ENCODE measurements around the gene SSC5D. TPM values are rescaled to one million over a fixed set of nuclear protein-coding genes. Genes with fewer than 3 reads are reported as not detected.
A peak's percentile ranks its signal among the peaks of the same experiment; 100 is the strongest.

SSC5D gene
- total and polyA plus RNA-seq, 10 donors: 0.61 to 30.6 (median 16.2) TPM

DNA sequence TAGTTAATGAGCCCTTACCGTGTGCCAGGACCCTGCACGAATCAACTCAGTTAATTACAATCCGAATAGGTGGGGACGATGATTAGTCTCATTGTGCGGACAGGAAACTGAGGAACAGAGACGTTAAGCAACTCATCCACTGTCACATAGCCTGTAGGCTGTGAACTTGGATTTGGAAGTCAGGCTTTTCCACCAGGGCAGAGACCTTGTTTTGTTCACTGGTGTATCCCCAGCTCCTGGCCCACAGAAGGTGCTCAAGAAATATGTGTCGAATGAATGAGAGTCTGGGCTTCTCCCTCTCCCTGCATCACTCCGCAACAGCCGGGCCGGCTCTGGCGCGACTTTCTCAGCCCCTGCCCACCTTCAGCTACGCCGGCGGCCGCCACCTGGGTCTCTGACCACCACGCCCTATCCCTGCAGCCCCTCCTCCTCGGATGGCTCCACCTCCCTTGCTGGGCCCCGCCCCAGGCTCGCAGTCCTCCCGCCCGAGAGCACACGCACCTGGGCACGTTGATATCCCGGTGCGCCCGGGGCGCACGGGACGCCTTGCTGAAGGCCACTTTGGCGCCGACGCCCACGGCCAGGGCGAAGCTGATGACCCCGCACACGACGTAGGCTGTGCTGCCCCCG, 46.4 kb upstream of the SSC5D start:
- Histone ChIP-seq H3K27ac (no peak overlapping the region), H3K4me1 (peaks cover 11 to 35% (median 26%) of the 10 kb centered on the region in 6 donors), H3K36me3 (no peaks in the 10 kb centered on the region), H3K4me3 (peak overlapping the region in 1 of 8 donors; percentile 49), H3K9me3 (no peaks in the 10 kb centered on the region), H3K27me3 (replicated peaks in 1 of 7) (peaks cover 7 to 100% (median 82%) of the 10 kb centered on the region in 7 donors)
- 2 to 18% (median 4%) methylated on average over 5 to 39 of the region's 39 CpGs for WGBS, 5 donors
- intact Hi-C loops (cut with DNase I; ENCODE audit: low total_unique reads): no loop called here
- no peak for DNase-seq
- no peak for TF ChIP-seq POLR2AphosphoS5 (IDR thresholded peaks at IDR 0.05)
- TF ChIP-seq, protein P1, sequence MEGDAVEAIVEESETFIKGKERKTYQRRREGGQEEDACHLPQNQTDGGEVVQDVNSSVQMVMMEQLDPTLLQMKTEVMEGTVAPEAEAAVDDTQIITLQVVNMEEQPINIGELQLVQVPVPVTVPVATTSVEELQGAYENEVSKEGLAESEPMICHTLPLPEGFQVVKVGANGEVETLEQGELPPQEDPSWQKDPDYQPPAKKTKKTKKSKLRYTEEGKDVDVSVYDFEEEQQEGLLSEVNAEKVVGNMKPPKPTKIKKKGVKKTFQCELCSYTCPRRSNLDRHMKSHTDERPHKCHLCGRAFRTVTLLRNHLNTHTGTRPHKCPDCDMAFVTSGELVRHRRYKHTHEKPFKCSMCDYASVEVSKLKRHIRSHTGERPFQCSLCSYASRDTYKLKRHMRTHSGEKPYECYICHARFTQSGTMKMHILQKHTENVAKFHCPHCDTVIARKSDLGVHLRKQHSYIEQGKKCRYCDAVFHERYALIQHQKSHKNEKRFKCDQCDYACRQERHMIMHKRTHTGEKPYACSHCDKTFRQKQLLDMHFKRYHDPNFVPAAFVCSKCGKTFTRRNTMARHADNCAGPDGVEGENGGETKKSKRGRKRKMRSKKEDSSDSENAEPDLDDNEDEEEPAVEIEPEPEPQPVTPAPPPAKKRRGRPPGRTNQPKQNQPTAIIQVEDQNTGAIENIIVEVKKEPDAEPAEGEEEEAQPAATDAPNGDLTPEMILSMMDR (IDR thresholded peaks at IDR 0.05 in 8 of 11, conservative IDR thresholded peaks at IDR 0.05 in 3 of 11): no peak
- no peak for TF ChIP-seq POLR2A (IDR thresholded peaks at IDR 0.05)

DNA sequence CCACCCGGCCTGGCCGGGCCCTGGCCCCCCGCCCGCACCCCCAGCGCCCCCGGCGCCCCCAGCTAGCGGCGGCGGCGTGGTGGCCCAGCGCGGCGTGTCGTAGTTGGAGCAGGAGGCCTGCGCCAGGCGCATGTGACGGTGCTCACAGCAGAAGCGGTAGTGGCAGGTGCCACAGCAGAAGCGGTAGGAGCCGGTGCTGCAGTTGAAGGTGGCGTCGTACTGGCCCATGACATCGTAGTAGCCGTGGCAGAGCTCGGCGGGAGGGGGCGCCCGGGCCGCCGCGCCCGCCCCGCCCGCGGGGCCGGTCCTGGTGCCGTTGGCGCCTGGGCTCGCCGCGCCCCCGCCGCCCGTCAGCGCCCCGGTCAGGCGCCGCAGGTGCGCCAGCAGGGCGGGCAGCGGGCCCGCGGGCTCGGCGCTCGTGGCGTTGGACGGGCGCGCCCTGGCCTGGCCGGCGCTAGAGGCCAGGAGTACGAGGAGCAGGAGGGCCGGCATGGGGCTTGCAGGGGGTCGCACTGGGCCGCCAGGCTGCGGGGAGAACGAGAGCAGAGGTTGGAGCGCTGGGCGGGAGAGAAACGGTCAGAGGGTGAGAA, 45.8 kb upstream of the SSC5D start:
- TF ChIP-seq, protein P1 (IDR thresholded peaks at IDR 0.05 in 8 of 11, conservative IDR thresholded peaks at IDR 0.05 in 3 of 11): no peak
- TF ChIP-seq POLR2AphosphoS5 (IDR thresholded peaks at IDR 0.05) (no peak), POLR2A (IDR thresholded peaks at IDR 0.05) (no peak)
- Histone ChIP-seq H3K36me3 (no peaks in the 10 kb centered on the region), H3K27me3 (replicated peaks in 1 of 7) (peaks cover 7 to 100% (median 75%) of the 10 kb centered on the region in 7 donors), H3K4me1 (peaks cover 11 to 35% (median 26%) of the 10 kb centered on the region in 6 donors), H3K4me3 (peak overlapping the region in 1 of 8 donors; percentile 49), H3K9me3 (no peaks in the 10 kb centered on the region), H3K27ac (no peak overlapping the region)
- intact Hi-C loops (cut with DNase I; ENCODE audit: low total_unique reads): no loop called here
- whole genome bisulfite sequencing, 5 donors: 1 to 4% (median 2%) methylated on average over 14 to 72 of the region's 72 CpGs
- DNase-seq: no peak

DNA sequence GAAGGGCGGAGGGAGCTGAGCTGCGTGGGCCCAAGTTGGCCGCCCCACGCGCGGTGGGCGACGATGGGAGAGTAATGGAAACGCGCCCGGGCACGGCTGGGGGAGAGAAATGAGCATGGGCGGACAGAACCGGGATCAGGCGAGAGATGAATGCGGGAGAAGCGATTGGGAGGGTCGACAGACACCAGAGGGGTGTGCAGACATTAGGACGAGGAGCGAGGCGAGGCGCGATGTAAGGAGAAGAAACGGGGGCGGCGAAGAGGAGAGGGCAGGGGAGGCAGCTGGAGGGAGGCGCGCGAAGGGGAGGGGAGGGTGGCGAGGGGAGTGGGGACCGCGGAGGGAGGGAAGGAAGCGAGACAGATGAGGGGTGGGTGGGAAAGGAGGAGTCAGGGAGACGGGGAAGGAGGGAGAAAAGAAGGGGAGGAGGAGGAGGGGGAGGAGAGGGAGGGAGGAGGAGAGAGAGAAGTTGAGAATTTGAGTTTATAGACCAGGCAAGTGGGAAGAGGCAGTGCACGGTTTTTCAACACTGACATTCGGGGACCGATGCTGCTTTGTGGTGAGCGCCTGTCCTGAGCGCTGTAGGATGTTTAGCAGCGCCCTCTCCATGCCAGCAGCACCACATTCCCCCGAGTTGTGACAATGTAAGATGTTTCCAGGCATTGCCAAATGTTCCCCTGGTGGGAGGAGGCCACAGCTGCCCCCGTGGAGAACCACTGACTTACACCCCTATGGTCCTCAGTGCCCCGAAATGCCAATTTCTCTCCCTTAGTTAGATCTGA, 45.0 kb upstream of the SSC5D start, which contains the start of gene SHISA7:
TSS of gene SHISA7 (minus strand) at position 256 of the 779 bp plus-strand sequence. CDS start 437 bp downstream, outside the sequence.
- Histone ChIP-seq H3K27ac (no peak within 1 kb of the TSS), H3K4me1 (peaks cover 11 to 35% (median 26%) of the 10 kb centered on the region in 6 donors), H3K4me3 (peak within 1 kb of the TSS in 1 of 8 donors; percentile 49), H3K36me3 (no peaks in the 10 kb centered on the region), H3K27me3 (replicated peaks in 1 of 7) (peaks cover 7 to 96% (median 70%) of the 10 kb centered on the region in 7 donors), H3K9me3 (no peaks in the 10 kb centered on the region)
- 1 to 4% (median 3%) methylated on average over 43 of the region's 43 CpGs for WGBS, 5 donors
- intact Hi-C loops (cut with DNase I; ENCODE audit: low total_unique reads): no loop called here
- TF ChIP-seq, protein P1 (IDR thresholded peaks at IDR 0.05 in 8 of 11, conservative IDR thresholded peaks at IDR 0.05 in 3 of 11): no peak
- DNase-seq: no peak

All from spleen (tissue), 11 donors.